Osteocyte (in vitro differentiated cells): ENCODE results near the gene ZNF771. TPM values are rescaled to one million over a fixed set of nuclear protein-coding genes. Genes with fewer than 3 reads are reported as not detected.

Experiments used
- DNase-seq: peaks from one replicate; pipeline ENCODE4 v3.0.0; 2021; ENCODE audit warnings: mixed read lengths; ENCODE audit not compliant: unreplicated experiment; ENCODE audit errors: extremely low spot score
- H3K27ac Mint-ChIP-seq: one replicate; pipeline ENCODE4 v1.8.0; 2021; ENCODE audit warnings: mild to moderate bottlenecking, mixed read lengths; ENCODE audit not compliant: unreplicated experiment
- H3K27me3 Mint-ChIP-seq: one replicate; pipeline ENCODE4 v1.8.0; 2021; ENCODE audit warnings: mixed read lengths; ENCODE audit not compliant: unreplicated experiment
- H3K36me3 Mint-ChIP-seq: one replicate; pipeline ENCODE4 v1.8.0; 2021; ENCODE audit warnings: mixed read lengths; ENCODE audit not compliant: unreplicated experiment
- H3K4me1 Mint-ChIP-seq: one replicate; pipeline ENCODE4 v1.8.0; 2021; ENCODE audit warnings: mixed read lengths; ENCODE audit not compliant: unreplicated experiment
- H3K4me3 Mint-ChIP-seq: one replicate; pipeline ENCODE4 v1.8.0; 2021; ENCODE audit warnings: mild to moderate bottlenecking, moderate library complexity, mixed read lengths; ENCODE audit not compliant: unreplicated experiment
- H3K9me3 Mint-ChIP-seq: one replicate; pipeline ENCODE4 v1.8.0; 2021; ENCODE audit warnings: mixed read lengths; ENCODE audit not compliant: unreplicated experiment
- CTCF ChIP-seq: fragments of 200-600 bp; sonication (generic); IDR thresholded peaks from 2 replicates; pipeline ENCODE4 v1.5.0; 2021; ENCODE audit warnings: antibody characterized with exemption, mild to moderate bottlenecking, moderate library complexity
- total RNA-seq: library from RNA; stranded (reverse); gene quantifications from 2 replicates; pipeline ENCODE4 v1.2.1, GENCODE V29; 2021

ZNF771 gene
- total RNA-seq, 1 donor from 2014 or later = 12.6 TPM

- no peak for TF ChIP-seq CTCF
- Mint-ChIP-seq H3K27me3 (no peaks in the 10 kb centered on the region), H3K4me3 (no peak overlapping the region), H3K36me3 (no peaks in the 10 kb centered on the region), H3K27ac (no peak overlapping the region), H3K9me3 (no peaks in the 10 kb centered on the region), H3K4me1 (no peaks in the 10 kb centered on the region)
- DNase-seq = no peak
These were observed 56.7 kb downstream of the ZNF771 start for GRCh38 chr16:30464078-30464477.

Other genes with a start within 250 kb of the ZNF771 start
- 0.97 and 3.2 TPM in 2 replicates for gene CORO1A, start 224.0 kb upstream of the ZNF771 start, total RNA-seq
- gene BOLA2B, start 213.9 kb upstream of the ZNF771 start, total RNA-seq = 64.5 and 73.2 TPM in 2 replicates
- 20.0 and 34.1 TPM in 2 replicates for gene SLX1A, start 213.7 kb upstream of the ZNF771 start, total RNA-seq
- 14.9 and 16.3 TPM in 2 replicates for gene SULT1A3, start 208.4 kb upstream of the ZNF771 start, total RNA-seq
- 10.0 and 22.9 TPM in 2 replicates for gene NPIPB13, start 159.1 kb upstream of the ZNF771 start, total RNA-seq
- gene CD2BP2, start 52.3 kb upstream of the ZNF771 start, total RNA-seq = 65.1 and 67.4 TPM in 2 replicates
- 47.0 and 49.0 TPM in 2 replicates for gene TBC1D10B, start 37.1 kb upstream of the ZNF771 start, total RNA-seq
- gene MYL11, start 32.8 kb upstream of the ZNF771 start, total RNA-seq = not detected in 2 replicates
- 1.5 and 2.0 TPM in 2 replicates for gene SEPTIN1, start 25.0 kb upstream of the ZNF771 start, total RNA-seq
- gene ZNF48, start 12.2 kb upstream of the ZNF771 start, total RNA-seq = 12.7 and 13.2 TPM in 2 replicates
- gene DCTPP1, start 22.4 kb downstream of the ZNF771 start, total RNA-seq = 26.8 and 30.3 TPM in 2 replicates
- gene SEPHS2, start 38.3 kb downstream of the ZNF771 start, total RNA-seq = 41.2 and 42.5 TPM in 2 replicates
- not detected in 2 replicates for gene ITGAL, start 65.1 kb downstream of the ZNF771 start, total RNA-seq
- 36.4 and 37.1 TPM in 2 replicates for gene ZNF768, start 119.0 kb downstream of the ZNF771 start, total RNA-seq
- gene ZNF747, start 127.3 kb downstream of the ZNF771 start, total RNA-seq = 4.3 and 4.8 TPM in 2 replicates
- gene ZNF764, start 150.8 kb downstream of the ZNF771 start, total RNA-seq = 10.1 and 12.1 TPM in 2 replicates
- gene ZNF688, start 164.1 kb downstream of the ZNF771 start, total RNA-seq = 10.9 and 11.3 TPM in 2 replicates
- gene ZNF785, start 178.1 kb downstream of the ZNF771 start, total RNA-seq = 14.8 and 19.8 TPM in 2 replicates
- gene ZNF689, start 202.8 kb downstream of the ZNF771 start, total RNA-seq = 8.8 and 9.1 TPM in 2 replicates
- 44.7 and 52.0 TPM in 2 replicates for gene PRR14, start 243.4 kb downstream of the ZNF771 start, total RNA-seq